HCT116 (cell line): ENCODE data around the gene PHOX2A. TPM values are rescaled to one million over a fixed set of nuclear protein-coding genes. Genes with fewer than 3 reads are reported as not detected.

ENCODE experiments used
- ATAC-seq: fragments of 200-7000 bp; cut with Tn5 transposase; 2 replicates; pipeline ENCODE4 v1.9.1; 2020; ENCODE audit warnings: mild to moderate bottlenecking, moderate library complexity
- BruUV-seq: library from RNA; stranded (reverse); fragments of 400-500 nt; replicated peaks from 2 replicates; lab custom pipeline; 2021; lab: Mats Ljungman, UMichigan
- CTCF ChIA-PET: fragments of 300-600 bp; sonication (Branson Sonifier 250); formaldehyde crosslinking; loops from one replicate; lab custom pipeline; 2021; ENCODE audit warnings: antibody characterized with exemption; lab: Charles Lee
- POLR2A ChIA-PET: fragments of 300-600, 350-600 bp; sonication (Branson Sonifier 250); formaldehyde crosslinking; loops from one replicate; lab custom pipeline; 2021; ENCODE audit warnings: antibody characterized with exemption; lab: Charles Lee
- RAD21 ChIA-PET, 2 experiments: fragments of 300-600 bp; sonication (Branson Sonifier 250); formaldehyde crosslinking; loops; one replicate each; lab custom pipeline; 2023; ENCODE audit warnings: low total read pairs in 2 of 2; ENCODE audit not compliant: uncharacterized antibody in 2 of 2, unreplicated experiment in 2 of 2, low non-redundant PET in 1 of 2; lab: Charles Lee
- DNase-seq: peaks from one replicate; pipeline ENCODE4 v3.0.0-alpha.2; 2010; ENCODE audit warnings: low read depth, low spot score
- H2AFZ ChIP-seq: fragments of 200-600 bp; shearing (Covaris generic), sonication (generic); 2 replicates; pipeline ENCODE4 v1.6.1; 2017; ENCODE audit warnings: low read depth, mixed run types, mixed read lengths, antibody characterized with exemption, low read length; ENCODE audit not compliant: poor library complexity, severe bottlenecking
- H3K27ac ChIP-seq: 2 replicates; pipeline ENCODE4 v1.5.1; 2012; ENCODE audit warnings: low read depth, low read length
- H3K27me3 ChIP-seq: fragments of 200-600 bp; sonication (generic); 2 replicates; pipeline ENCODE4 v1.6.1; 2016; ENCODE audit warnings: mixed run types, low read length, mixed read lengths; ENCODE audit not compliant: insufficient read depth
- H3K36me3 ChIP-seq, 2 experiments: fragments of 200-500 bp in 1 of 2; fragments of 200-600 bp in 1 of 2; sonication (Bioruptor generic) in 1 of 2; sonication (generic) in 1 of 2; 2 replicates each; pipeline versions ENCODE4 v1.5.1 to v1.6.1; 2014 to 2016; ENCODE audit warnings: low read length in 2 of 2, inconsistent platforms in 1 of 2, mixed read lengths in 1 of 2, mixed run types in 1 of 2; ENCODE audit not compliant: insufficient read depth in 2 of 2, control insufficient read depth in 1 of 2
- H3K4me1 ChIP-seq, 2 experiments: fragments of 200-600 bp in 1 of 2; sonication (generic) in 1 of 2; 2 replicates each; pipeline versions ENCODE4 v1.5.1 to v1.6.1; 2012 to 2017; ENCODE audit warnings: low read length in 2 of 2, inconsistent platforms in 1 of 2, mild to moderate bottlenecking in 1 of 2, mixed read lengths in 1 of 2, mixed run types in 1 of 2, moderate library complexity in 1 of 2; ENCODE audit not compliant: insufficient read depth in 2 of 2, control insufficient read depth in 1 of 2
- H3K4me2 ChIP-seq: fragments of 200-600 bp; sonication (generic); 2 replicates; pipeline ENCODE4 v1.6.1; 2017; ENCODE audit warnings: mixed run types, low read length, mixed read lengths
- H3K4me3 ChIP-seq, 2 experiments: fragments of 200-600 bp in 1 of 2; sonication (generic) in 1 of 2; replicated peaks in 1 of 2; 2 replicates each; pipeline ENCODE4 v1.5.1; 2011 to 2016; ENCODE audit warnings: low read length in 2 of 2, control low read depth in 1 of 2, low read depth in 1 of 2, mild to moderate bottlenecking in 1 of 2, mixed read lengths in 1 of 2, mixed run types in 1 of 2
- H3K79me2 ChIP-seq: fragments of 200-600 bp; sonication (generic); 2 replicates; pipeline ENCODE4 v1.6.1; 2017; ENCODE audit warnings: mild to moderate bottlenecking, mixed run types, low read length, moderate library complexity, mixed read lengths; ENCODE audit not compliant: insufficient read depth
- H3K9ac ChIP-seq: fragments of 200-600 bp; sonication (generic); 2 replicates; pipeline ENCODE4 v1.6.1; 2016; ENCODE audit warnings: low read length, mixed read lengths
- H3K9me2 ChIP-seq: fragments of 200-600 bp; sonication (generic), shearing (Covaris generic); 2 replicates; pipeline ENCODE4 v1.6.1; 2017; ENCODE audit warnings: mixed run types, mild to moderate bottlenecking, moderate library complexity; ENCODE audit not compliant: insufficient read depth
- H3K9me3 ChIP-seq, 2 experiments: fragments of 200-500 bp in 1 of 2; fragments of 200-600 bp in 1 of 2; sonication (Bioruptor generic) in 1 of 2; sonication (generic) in 1 of 2; 2 replicates each; pipeline ENCODE4 v1.6.1; 2014 to 2017; ENCODE audit warnings: low read length in 2 of 2, mixed read lengths in 2 of 2, inconsistent platforms in 1 of 2, low read depth in 1 of 2, mild to moderate bottlenecking in 1 of 2, mixed run types in 1 of 2, moderate library complexity in 1 of 2; ENCODE audit not compliant: control insufficient read depth in 1 of 2, insufficient read depth in 1 of 2
- H4K20me1 ChIP-seq: fragments of 200-600 bp; sonication (generic), shearing (Covaris generic); 2 replicates; pipeline ENCODE4 v1.6.1; 2017; ENCODE audit warnings: mixed run types, mild to moderate bottlenecking, moderate library complexity; ENCODE audit not compliant: insufficient read depth
- YY1 ChIP-seq: IDR thresholded peaks from 2 replicates; pipeline ENCODE4 v1.6.1; 2011; ENCODE audit warnings: low read length, low read depth, moderate library complexity, mild to moderate bottlenecking; ENCODE audit not compliant: insufficient replicate concordance; ENCODE audit errors: extremely low read depth
- ZBTB33 ChIP-seq: IDR thresholded peaks from 2 replicates; pipeline ENCODE4 v1.6.1; 2011; ENCODE audit warnings: mild to moderate bottlenecking, low read length, moderate library complexity; ENCODE audit not compliant: insufficient replicate concordance; ENCODE audit errors: extremely low read depth
- intact Hi-C: fragments of 100-400 bp; cut with micrococcal nuclease; formaldehyde crosslinking; loops from 2 replicates; pipeline ENCODE4 v1.10.0; 2022
- total RNA-seq: library from RNA; stranded (reverse); gene quantifications from one replicate; pipeline ENCODE4 v1.2.1, GENCODE V29; 2021; ENCODE audit not compliant: unreplicated experiment
- TF ChIP-seq, protein P1 (sequence below): IDR thresholded peaks from 2 replicates; pipeline ENCODE4 v1.6.1; 2012; ENCODE audit warnings: low read depth

Gene PHOX2A
- total RNA-seq, 1 experiment from 2014 or later, result not detected

- RAD21 ChIA-PET, result no interaction called here
Measured at GRCh38 chr11:72216638-72217037, 27.3 kb downstream of the PHOX2A start, which contains the start of gene FOLR2. Gene FOLR2, plus strand, starts transcription at chr11:72216794. Its CDS starts 1,791 bp downstream, at chr11:72218585.

More at GRCh38 chr11:72216638-72217037, 27.3 kb downstream of the PHOX2A start, which contains the start of gene FOLR2:
- H3K9me2 ChIP-seq, result no peaks in the 10 kb centered on the region
- ATAC-seq (no peak), DNase-seq (no peak)
- no peaks in the 10 kb centered on the region for H4K20me1 ChIP-seq
- H3K9me3 ChIP-seq, result no peaks in the 10 kb centered on the region
- no peaks in the 10 kb centered on the region for H3K36me3 ChIP-seq
- H3K4me3 ChIP-seq, result no peak within 1 kb of the TSS
- ChIA-PET POLR2A (no interaction called here), CTCF (no interaction called here)
- no peaks in the 10 kb centered on the region; a peak in 1 of 4 replicates for H3K4me1 ChIP-seq
- no peak within 1 kb of the TSS for H3K4me2 ChIP-seq
- BruUV-seq, result no TSS peak
- H2AFZ ChIP-seq, result no peak within 1 kb of the TSS
- H3K27ac ChIP-seq, result no peak within 1 kb of the TSS
- H3K79me2 ChIP-seq, result no peaks in the 10 kb centered on the region
- H3K27me3 ChIP-seq, result no peaks in the 10 kb centered on the region
- H3K9ac ChIP-seq, result no peak within 1 kb of the TSS
- TF ChIP-seq, protein P1, sequence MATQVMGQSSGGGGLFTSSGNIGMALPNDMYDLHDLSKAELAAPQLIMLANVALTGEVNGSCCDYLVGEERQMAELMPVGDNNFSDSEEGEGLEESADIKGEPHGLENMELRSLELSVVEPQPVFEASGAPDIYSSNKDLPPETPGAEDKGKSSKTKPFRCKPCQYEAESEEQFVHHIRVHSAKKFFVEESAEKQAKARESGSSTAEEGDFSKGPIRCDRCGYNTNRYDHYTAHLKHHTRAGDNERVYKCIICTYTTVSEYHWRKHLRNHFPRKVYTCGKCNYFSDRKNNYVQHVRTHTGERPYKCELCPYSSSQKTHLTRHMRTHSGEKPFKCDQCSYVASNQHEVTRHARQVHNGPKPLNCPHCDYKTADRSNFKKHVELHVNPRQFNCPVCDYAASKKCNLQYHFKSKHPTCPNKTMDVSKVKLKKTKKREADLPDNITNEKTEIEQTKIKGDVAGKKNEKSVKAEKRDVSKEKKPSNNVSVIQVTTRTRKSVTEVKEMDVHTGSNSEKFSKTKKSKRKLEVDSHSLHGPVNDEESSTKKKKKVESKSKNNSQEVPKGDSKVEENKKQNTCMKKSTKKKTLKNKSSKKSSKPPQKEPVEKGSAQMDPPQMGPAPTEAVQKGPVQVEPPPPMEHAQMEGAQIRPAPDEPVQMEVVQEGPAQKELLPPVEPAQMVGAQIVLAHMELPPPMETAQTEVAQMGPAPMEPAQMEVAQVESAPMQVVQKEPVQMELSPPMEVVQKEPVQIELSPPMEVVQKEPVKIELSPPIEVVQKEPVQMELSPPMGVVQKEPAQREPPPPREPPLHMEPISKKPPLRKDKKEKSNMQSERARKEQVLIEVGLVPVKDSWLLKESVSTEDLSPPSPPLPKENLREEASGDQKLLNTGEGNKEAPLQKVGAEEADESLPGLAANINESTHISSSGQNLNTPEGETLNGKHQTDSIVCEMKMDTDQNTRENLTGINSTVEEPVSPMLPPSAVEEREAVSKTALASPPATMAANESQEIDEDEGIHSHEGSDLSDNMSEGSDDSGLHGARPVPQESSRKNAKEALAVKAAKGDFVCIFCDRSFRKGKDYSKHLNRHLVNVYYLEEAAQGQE, result no peak
- TF ChIP-seq ZBTB33 (no peak), YY1 (no peak)
- TF ChIP-seq, all 23 proteins: peak for 0
- intact Hi-C loops, result no loop called here
